ENCODE data around the gene KRTAP11-1.

The KRTAP11-1 gene, protein sequence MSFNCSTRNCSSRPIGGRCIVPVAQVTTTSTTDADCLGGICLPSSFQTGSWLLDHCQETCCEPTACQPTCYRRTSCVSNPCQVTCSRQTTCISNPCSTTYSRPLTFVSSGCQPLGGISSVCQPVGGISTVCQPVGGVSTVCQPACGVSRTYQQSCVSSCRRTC
- total RNA-seq = 0 reads per million in 3 donors

GRCh38 chr21:30881480-30881879 lies at the start of gene KRTAP11-1:
Gene KRTAP11-1, minus strand, starts transcription at chr21:30881580. Its CDS starts 56 bp downstream, at chr21:30881524.
- H3K36me3 ChIP-seq (ENCODE audit: control insufficient read depth, insufficient read depth, low read length) = no peaks in the 10 kb centered on the region
- H3K9me3 ChIP-seq (ENCODE audit: control insufficient read depth, low read length) = no peaks in the 10 kb centered on the region
- no peak for DNase-seq
- H3K4me3 ChIP-seq (ENCODE audit: insufficient read depth, low read depth, low read length, poor library complexity, severe bottlenecking) = no peak within 1 kb of the TSS
- no peaks in the 10 kb centered on the region for H3K27me3 ChIP-seq (replicated peaks; ENCODE audit: control insufficient read depth, insufficient read depth, low read length, poor library complexity, severe bottlenecking)
- no peak within 1 kb of the TSS for H3K27ac ChIP-seq (ENCODE audit: insufficient read depth, low read length, poor library complexity, severe bottlenecking)
- no peaks in the 10 kb centered on the region for H3K4me1 ChIP-seq (ENCODE audit: control insufficient read depth, insufficient read depth, low read length, poor library complexity, severe bottlenecking)

DNA sequence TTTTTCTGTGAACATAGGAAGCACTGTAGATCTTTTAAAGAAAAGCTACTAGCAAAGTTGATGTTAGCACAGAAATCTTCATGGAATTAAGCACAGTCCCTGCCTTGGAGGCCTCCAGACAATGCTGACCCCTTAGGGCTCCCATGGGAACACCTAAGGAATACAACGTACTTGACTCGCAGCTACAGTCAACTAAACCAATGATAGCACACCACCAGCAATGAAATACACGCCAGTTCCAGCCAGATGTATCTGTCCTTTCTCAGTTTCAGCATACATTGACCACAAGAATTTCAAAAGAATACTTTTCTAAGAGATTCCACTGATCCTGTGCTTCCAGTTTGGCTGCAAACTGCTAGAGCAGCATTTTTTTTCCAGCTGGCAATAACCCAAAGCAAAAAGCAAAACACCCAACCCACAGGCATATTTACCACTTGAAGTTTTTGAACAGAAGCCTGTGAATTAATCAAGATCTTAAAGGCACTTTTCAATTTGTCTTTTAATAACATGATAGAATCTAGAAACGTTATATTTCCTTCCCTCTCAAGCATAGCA lies 42.8 kb upstream of the KRTAP11-1 start:
- Histone ChIP-seq H3K9me3 (ENCODE audit: control insufficient read depth, low read length) (no peaks in the 10 kb centered on the region), H3K4me1 (ENCODE audit: control insufficient read depth, insufficient read depth, low read length, poor library complexity, severe bottlenecking) (no peaks in the 10 kb centered on the region), H3K27me3 (replicated peaks; ENCODE audit: control insufficient read depth, insufficient read depth, low read length, poor library complexity, severe bottlenecking) (no peaks in the 10 kb centered on the region), H3K4me3 (ENCODE audit: insufficient read depth, low read depth, low read length, poor library complexity, severe bottlenecking) (no peak overlapping the region), H3K36me3 (ENCODE audit: control insufficient read depth, insufficient read depth, low read length) (no peaks in the 10 kb centered on the region), H3K27ac (ENCODE audit: insufficient read depth, low read length, poor library complexity, severe bottlenecking) (no peak overlapping the region)
- DNase-seq = no peak

- Histone ChIP-seq H3K36me3 (ENCODE audit: control insufficient read depth, insufficient read depth, low read length) (no peaks in the 10 kb centered on the region), H3K4me1 (ENCODE audit: control insufficient read depth, insufficient read depth, low read length, poor library complexity, severe bottlenecking) (no peaks in the 10 kb centered on the region), H3K4me3 (ENCODE audit: insufficient read depth, low read depth, low read length, poor library complexity, severe bottlenecking) (no peak overlapping the region), H3K9me3 (ENCODE audit: control insufficient read depth, low read length) (no peaks in the 10 kb centered on the region), H3K27ac (ENCODE audit: insufficient read depth, low read length, poor library complexity, severe bottlenecking) (no peak overlapping the region), H3K27me3 (replicated peaks; ENCODE audit: control insufficient read depth, insufficient read depth, low read length, poor library complexity, severe bottlenecking) (no peaks in the 10 kb centered on the region)
- no peak for DNase-seq
Measured at GRCh38 chr21:30921129-30921528, 39.7 kb upstream of the KRTAP11-1 start.

DNA sequence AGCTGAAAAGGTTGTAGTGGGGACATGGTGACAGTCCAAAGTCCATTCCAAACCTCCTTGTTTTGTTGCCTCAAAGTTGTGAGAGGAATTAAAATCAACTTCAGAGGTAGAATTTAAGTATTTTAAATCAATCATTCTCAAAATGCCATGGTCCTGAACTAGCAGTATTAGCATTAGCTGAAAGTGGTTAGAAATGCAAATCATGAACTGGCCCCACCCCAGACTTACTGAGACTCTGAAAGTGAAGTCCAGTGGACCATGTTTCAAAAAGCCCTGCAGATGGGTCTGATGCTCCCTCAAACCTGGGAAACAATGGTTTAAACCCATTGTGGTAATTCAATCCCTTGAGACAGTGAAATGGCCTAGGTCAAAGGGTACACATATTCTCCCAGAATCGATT lies 36.2 kb upstream of the KRTAP11-1 start:
- Histone ChIP-seq H3K9me3 (ENCODE audit: control insufficient read depth, low read length) (no peaks in the 10 kb centered on the region), H3K27ac (ENCODE audit: insufficient read depth, low read length, poor library complexity, severe bottlenecking) (no peak overlapping the region), H3K27me3 (replicated peaks; ENCODE audit: control insufficient read depth, insufficient read depth, low read length, poor library complexity, severe bottlenecking) (no peaks in the 10 kb centered on the region), H3K4me1 (ENCODE audit: control insufficient read depth, insufficient read depth, low read length, poor library complexity, severe bottlenecking) (no peaks in the 10 kb centered on the region), H3K36me3 (ENCODE audit: control insufficient read depth, insufficient read depth, low read length) (no peaks in the 10 kb centered on the region), H3K4me3 (ENCODE audit: insufficient read depth, low read depth, low read length, poor library complexity, severe bottlenecking) (no peak overlapping the region)
- DNase-seq = no peak

GRCh38 chr21:30900881-30901280 lies 19.5 kb upstream of the KRTAP11-1 start:
- Histone ChIP-seq H3K4me1 (ENCODE audit: control insufficient read depth, insufficient read depth, low read length, poor library complexity, severe bottlenecking) (no peaks in the 10 kb centered on the region), H3K36me3 (ENCODE audit: control insufficient read depth, insufficient read depth, low read length) (no peaks in the 10 kb centered on the region), H3K27ac (ENCODE audit: insufficient read depth, low read length, poor library complexity, severe bottlenecking) (no peak overlapping the region), H3K4me3 (ENCODE audit: insufficient read depth, low read depth, low read length, poor library complexity, severe bottlenecking) (no peak overlapping the region), H3K9me3 (ENCODE audit: control insufficient read depth, low read length) (no peaks in the 10 kb centered on the region), H3K27me3 (replicated peaks; ENCODE audit: control insufficient read depth, insufficient read depth, low read length, poor library complexity, severe bottlenecking) (no peaks in the 10 kb centered on the region)
- DNase-seq = no peak

- Histone ChIP-seq H3K36me3 (ENCODE audit: control insufficient read depth, insufficient read depth, low read length) (no peaks in the 10 kb centered on the region), H3K4me3 (ENCODE audit: insufficient read depth, low read depth, low read length, poor library complexity, severe bottlenecking) (no peak overlapping the region), H3K27ac (ENCODE audit: insufficient read depth, low read length, poor library complexity, severe bottlenecking) (no peak overlapping the region), H3K27me3 (replicated peaks; ENCODE audit: control insufficient read depth, insufficient read depth, low read length, poor library complexity, severe bottlenecking) (no peaks in the 10 kb centered on the region), H3K4me1 (ENCODE audit: control insufficient read depth, insufficient read depth, low read length, poor library complexity, severe bottlenecking) (no peaks in the 10 kb centered on the region), H3K9me3 (ENCODE audit: control insufficient read depth, low read length) (no peaks in the 10 kb centered on the region)
- no peak for DNase-seq
Measured at GRCh38 chr21:30882866-30883597, 1.7 kb upstream of the KRTAP11-1 start.

DNA sequence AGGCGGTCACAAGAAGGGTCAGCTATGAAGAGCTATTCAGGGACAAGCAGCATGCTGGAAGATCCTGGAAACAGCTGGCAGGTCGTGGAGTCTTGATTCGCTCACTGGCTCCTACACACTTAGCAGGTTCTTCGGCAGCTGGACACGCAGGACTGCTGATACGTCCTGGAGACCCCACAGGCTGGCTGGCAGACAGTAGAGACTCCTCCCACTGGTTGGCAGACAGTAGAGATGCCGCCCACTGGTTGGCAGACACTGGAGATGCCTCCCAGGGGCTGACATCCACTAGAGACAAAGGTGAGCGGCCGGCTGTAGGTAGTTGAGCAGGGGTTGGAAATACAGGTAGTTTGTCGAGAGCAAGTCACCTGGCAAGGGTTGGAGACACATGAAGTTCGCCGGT lies 466 bp downstream of the KRTAP11-1 start:
- no peak for DNase-seq
- Histone ChIP-seq H3K9me3 (ENCODE audit: control insufficient read depth, low read length) (no peaks in the 10 kb centered on the region), H3K27ac (ENCODE audit: insufficient read depth, low read length, poor library complexity, severe bottlenecking) (no peak overlapping the region), H3K4me3 (ENCODE audit: insufficient read depth, low read depth, low read length, poor library complexity, severe bottlenecking) (no peak overlapping the region), H3K27me3 (replicated peaks; ENCODE audit: control insufficient read depth, insufficient read depth, low read length, poor library complexity, severe bottlenecking) (no peaks in the 10 kb centered on the region), H3K4me1 (ENCODE audit: control insufficient read depth, insufficient read depth, low read length, poor library complexity, severe bottlenecking) (no peaks in the 10 kb centered on the region), H3K36me3 (ENCODE audit: control insufficient read depth, insufficient read depth, low read length) (no peaks in the 10 kb centered on the region)

DNA sequence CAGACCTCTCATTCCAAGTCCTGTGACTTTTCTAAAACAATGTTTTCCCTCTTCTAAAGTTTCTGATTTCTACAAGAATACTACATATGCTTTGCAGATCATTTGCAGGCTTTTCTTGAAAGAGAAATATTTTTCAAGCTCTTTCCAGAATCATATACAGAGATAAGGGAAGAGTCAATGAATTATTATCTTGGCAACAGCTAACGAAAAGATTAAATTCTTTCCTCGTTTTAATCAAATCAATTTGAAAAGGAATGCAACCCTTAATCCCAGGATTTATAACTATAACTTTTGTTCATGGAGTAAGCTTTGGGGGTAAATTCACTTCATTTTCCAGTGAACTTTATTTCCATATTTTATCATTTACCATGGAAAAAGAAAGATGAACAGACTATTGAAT lies 6.9 kb downstream of the KRTAP11-1 start:
- H3K36me3 ChIP-seq (ENCODE audit: control insufficient read depth, insufficient read depth, low read length) = no peaks in the 10 kb centered on the region
- no peak overlapping the region for H3K27ac ChIP-seq (ENCODE audit: insufficient read depth, low read length, poor library complexity, severe bottlenecking)
- no peaks in the 10 kb centered on the region for H3K9me3 ChIP-seq (ENCODE audit: control insufficient read depth, low read length)
- H3K27me3 ChIP-seq (replicated peaks; ENCODE audit: control insufficient read depth, insufficient read depth, low read length, poor library complexity, severe bottlenecking) = no peaks in the 10 kb centered on the region
- H3K4me1 ChIP-seq (ENCODE audit: control insufficient read depth, insufficient read depth, low read length, poor library complexity, severe bottlenecking) = no peaks in the 10 kb centered on the region
- H3K4me3 ChIP-seq (ENCODE audit: insufficient read depth, low read depth, low read length, poor library complexity, severe bottlenecking) = no peak overlapping the region
- no peak for DNase-seq

GRCh38 chr21:30847627-30848500 lies 33.5 kb downstream of the KRTAP11-1 start:
- Histone ChIP-seq H3K36me3 (ENCODE audit: control insufficient read depth, insufficient read depth, low read length) (no peaks in the 10 kb centered on the region), H3K4me1 (ENCODE audit: control insufficient read depth, insufficient read depth, low read length, poor library complexity, severe bottlenecking) (no peaks in the 10 kb centered on the region), H3K27me3 (replicated peaks; ENCODE audit: control insufficient read depth, insufficient read depth, low read length, poor library complexity, severe bottlenecking) (no peaks in the 10 kb centered on the region), H3K27ac (ENCODE audit: insufficient read depth, low read length, poor library complexity, severe bottlenecking) (no peak overlapping the region), H3K9me3 (ENCODE audit: control insufficient read depth, low read length) (no peaks in the 10 kb centered on the region), H3K4me3 (ENCODE audit: insufficient read depth, low read depth, low read length, poor library complexity, severe bottlenecking) (no peak overlapping the region)
- no peak for DNase-seq
